Mammary epithelial cell (primary cell): Measurements from ENCODE around the gene PROSER1.

Source experiments
- EZH2 ChIP-seq: IDR thresholded peaks from 2 replicates; pipeline ENCODE4 v1.6.1; 2012; ENCODE audit warnings: low read length, inconsistent platforms, borderline replicate concordance
- TF ChIP-seq, protein P1 (sequence below), 2 donors: IDR thresholded peaks in 1 of 2; conservative IDR thresholded peaks in 1 of 2; 2 replicates each; pipeline ENCODE4 v1.5.1; 2011 to 2012; ENCODE audit warnings: inconsistent platforms in 2 of 2, low read length in 2 of 2, mild to moderate bottlenecking in 2 of 2, control low read depth in 1 of 2, low read depth in 1 of 2; ENCODE audit not compliant: insufficient read depth in 1 of 2; ENCODE audit errors: extremely low read depth in 1 of 2

DNA sequence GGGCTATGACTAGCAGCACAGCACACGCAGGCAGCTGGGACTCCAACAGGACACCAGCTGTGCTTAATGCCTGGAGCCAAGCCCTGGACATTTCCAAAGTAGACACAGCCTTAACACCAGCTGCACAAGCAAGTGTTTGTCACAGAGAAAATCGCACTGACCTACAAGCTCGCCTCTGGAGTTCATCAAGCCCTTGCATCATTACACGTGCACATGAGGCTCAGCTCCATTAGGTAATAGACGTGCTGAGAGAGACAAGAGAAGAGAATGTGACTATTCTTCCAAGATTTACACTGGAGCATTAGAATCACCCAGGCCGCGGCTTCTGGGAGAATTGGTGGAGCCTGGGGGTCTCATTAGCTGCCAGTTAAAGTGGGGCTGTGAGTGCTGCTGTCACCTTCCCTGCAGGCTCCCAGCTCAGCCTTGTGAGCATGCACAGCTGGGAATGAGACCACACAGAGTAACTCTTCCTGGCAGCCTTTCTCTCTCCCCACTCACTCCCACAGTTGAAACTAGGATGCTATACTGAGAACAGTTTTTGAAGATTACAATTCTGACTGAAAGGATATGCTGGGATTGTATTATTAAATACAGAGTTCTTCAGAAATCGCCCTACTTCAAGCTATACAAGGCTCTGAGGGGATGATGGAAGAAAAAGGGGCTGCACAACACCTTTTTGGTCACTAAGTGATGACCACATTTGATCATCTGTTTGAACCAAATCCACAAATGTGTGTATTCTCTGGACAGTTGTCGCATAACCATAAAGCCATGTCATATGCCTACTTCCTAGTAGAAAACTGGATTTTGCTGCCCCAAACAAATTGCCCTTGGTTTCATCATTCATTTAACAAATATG, 57.8 kb downstream of the PROSER1 start:
- TF ChIP-seq, protein P1, sequence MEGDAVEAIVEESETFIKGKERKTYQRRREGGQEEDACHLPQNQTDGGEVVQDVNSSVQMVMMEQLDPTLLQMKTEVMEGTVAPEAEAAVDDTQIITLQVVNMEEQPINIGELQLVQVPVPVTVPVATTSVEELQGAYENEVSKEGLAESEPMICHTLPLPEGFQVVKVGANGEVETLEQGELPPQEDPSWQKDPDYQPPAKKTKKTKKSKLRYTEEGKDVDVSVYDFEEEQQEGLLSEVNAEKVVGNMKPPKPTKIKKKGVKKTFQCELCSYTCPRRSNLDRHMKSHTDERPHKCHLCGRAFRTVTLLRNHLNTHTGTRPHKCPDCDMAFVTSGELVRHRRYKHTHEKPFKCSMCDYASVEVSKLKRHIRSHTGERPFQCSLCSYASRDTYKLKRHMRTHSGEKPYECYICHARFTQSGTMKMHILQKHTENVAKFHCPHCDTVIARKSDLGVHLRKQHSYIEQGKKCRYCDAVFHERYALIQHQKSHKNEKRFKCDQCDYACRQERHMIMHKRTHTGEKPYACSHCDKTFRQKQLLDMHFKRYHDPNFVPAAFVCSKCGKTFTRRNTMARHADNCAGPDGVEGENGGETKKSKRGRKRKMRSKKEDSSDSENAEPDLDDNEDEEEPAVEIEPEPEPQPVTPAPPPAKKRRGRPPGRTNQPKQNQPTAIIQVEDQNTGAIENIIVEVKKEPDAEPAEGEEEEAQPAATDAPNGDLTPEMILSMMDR (conservative IDR thresholded peaks at IDR 0.05 in 1 of 2, IDR thresholded peaks at IDR 0.05 in 1 of 2; ENCODE audit: extremely low read depth in 1 of 2, insufficient read depth in 1 of 2, low read depth in 1 of 2, low read length in 2 of 2), result no peak
- TF ChIP-seq EZH2, result no peak
